NCI-H446 (cell line): ENCODE results near the gene THY1.
"Not testable (repeated sequence)": the region's sequence is repeated elsewhere in the genome, so short reads cannot be mapped to it uniquely, and the experiment has no call there.

Experiments used
- DNase-seq, 2 experiments: peaks; one replicate each; lab custom pipeline; 2025; lab: John Stamatoyannopoulos, UW

Gene THY1

DNA sequence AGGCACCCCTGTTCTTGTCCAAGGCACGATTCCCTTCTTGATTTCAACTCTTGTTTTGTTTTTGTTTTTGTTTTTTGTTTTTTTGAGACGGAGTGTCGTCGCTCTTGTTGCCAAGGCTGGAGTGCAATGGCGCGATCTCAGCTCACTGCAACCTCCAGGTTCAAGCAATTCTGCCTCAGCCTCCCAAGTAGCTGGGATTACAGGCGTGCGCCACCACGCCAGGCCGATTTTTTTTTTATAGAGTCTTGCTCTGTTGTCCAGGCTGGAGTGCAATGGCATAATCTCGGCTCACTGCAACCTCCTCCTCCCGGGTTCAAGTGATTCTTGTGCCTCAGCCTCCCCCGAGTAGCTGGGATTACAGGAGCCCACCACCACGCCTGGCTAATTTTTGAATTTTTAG is 40.5 kb downstream of the THY1 start:
- not testable (repeated sequence) for DNase-seq

DNA sequence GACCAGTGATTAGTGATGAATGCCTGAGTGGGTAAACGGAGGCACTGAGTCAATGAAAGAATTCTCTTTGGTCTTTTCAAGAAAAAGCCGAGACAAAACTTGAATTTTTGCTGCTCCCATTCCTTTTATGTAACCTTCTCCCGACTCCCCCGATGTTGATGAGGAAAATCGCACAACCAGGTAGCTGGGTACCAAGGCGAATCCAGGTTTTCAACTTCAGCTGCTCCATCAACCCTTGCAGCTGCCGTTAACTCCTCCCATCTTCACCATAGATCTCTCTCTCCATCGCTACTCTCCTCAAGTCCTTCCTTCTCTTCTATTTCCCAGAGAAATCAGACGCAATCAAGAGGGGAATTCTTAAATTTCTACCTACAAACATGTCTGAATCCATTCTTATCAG is 40.9 kb downstream of the THY1 start:
- DNase-seq: no peak

- peak; percentile 92 to 97 for DNase-seq
Measured at GRCh38 chr11:119381181-119381988, 41.6 kb downstream of the THY1 start, which contains the start of gene USP2. Gene USP2 (minus strand): TSS chr11:119381690. CDS start chr11:119373480, 8,210 bp downstream.

DNA sequence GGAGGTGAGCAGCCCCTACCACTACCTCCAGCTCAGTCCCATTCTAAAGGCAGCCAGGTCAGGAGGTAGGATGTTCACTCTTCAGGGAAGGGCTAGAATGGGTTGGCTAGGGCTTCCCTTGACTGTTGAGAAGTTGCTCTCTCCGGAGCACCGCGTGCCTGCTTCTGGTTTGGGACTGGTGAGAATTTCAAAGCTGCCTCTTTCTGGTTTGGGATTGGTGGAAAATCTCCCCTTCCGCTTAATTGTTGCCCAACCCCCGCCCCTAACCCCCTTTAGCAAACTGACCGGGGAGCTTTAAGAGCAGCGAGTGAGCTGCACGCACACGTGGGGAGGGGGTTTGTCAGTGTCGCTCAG is 42.2 kb downstream of the THY1 start:
- no peak for DNase-seq

GRCh38 chr11:119380160-119380826 is 42.7 kb downstream of the THY1 start:
- no peak for DNase-seq

GRCh38 chr11:119378851-119379465 is 44.0 kb downstream of the THY1 start:
- DNase-seq: no peak

DNA sequence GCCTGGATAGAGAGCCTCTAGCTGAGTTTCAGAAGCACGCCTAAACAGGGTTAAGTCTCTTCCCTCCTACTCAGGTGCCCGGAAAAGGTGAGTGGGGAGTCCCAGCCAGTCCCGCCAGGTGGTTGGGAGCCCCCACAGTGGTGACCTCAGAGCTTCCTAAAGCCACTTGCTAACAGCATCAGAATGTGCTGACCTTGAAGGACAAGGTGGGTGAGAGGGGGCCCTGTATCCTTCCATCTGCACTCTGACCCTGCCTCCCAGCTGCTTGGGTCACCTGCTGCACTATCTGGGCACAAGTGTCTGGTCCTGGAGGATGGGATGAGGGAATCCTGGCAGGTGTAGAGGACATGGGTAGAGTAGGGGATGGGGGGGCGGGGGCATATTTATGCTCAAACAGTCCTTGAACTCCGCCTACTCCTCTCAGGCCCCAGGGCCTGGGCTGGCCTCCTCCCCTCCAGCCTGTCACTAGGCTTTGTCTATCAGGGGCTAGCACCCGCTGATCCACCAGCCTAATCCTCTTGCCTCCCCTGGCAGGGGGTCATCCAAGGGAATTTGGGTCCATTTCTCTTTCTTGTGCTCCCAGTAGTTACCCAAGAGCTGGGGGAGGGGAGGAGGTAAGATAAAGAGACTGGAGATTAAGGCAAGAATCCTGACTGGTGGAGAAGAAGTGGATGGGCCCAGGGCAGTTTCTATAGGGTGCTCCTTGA is 44.9 kb downstream of the THY1 start:
- no peak for DNase-seq

- DNase-seq: no peak
Measured at GRCh38 chr11:119377112-119377901, 45.7 kb downstream of the THY1 start.

- DNase-seq: peak; percentile 27 to 68
Measured at GRCh38 chr11:119376197-119376847, 46.6 kb downstream of the THY1 start.

GRCh38 chr11:119375337-119376196 is 47.4 kb downstream of the THY1 start:
- DNase-seq: peak; percentile 73 to 85

DNA sequence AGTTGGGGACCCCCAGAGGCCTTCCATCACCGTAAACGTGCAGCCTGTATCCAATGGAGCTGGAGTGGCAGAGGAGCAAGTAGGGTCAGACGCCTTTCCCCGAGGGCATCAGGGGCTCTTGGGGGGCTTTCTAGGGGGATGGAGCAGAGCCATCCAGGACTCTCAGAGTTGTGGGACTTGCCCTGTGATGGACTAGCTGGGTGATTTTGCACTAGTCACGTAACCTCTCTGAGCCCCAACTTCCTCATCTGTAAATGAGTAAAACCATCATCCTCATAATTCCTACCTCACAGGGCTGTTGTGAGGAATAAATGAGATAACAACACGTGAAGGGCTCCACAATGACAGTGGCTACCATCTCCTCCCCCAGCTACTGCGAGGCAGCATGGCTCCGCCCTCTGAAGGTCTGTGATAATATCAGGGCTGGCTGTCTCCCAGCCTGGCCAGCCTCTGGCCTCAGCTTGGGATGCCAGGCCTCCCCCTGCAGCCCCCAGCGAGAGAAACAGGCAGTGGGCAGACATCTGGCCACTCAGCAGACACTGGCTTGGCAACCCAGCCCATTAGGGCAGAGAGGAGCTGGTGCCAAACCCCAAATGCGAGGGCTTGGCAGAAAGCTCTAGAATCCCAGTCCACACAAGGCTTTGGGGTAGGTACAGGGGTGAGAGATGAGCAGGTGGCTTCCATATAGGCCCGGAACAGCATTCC is 48.2 kb downstream of the THY1 start:
- DNase-seq: peak in 1 of 2 experiments; percentile 73

GRCh38 chr11:119373921-119374631 is 48.9 kb downstream of the THY1 start:
- peak; percentile 76 to 85 for DNase-seq

DNA sequence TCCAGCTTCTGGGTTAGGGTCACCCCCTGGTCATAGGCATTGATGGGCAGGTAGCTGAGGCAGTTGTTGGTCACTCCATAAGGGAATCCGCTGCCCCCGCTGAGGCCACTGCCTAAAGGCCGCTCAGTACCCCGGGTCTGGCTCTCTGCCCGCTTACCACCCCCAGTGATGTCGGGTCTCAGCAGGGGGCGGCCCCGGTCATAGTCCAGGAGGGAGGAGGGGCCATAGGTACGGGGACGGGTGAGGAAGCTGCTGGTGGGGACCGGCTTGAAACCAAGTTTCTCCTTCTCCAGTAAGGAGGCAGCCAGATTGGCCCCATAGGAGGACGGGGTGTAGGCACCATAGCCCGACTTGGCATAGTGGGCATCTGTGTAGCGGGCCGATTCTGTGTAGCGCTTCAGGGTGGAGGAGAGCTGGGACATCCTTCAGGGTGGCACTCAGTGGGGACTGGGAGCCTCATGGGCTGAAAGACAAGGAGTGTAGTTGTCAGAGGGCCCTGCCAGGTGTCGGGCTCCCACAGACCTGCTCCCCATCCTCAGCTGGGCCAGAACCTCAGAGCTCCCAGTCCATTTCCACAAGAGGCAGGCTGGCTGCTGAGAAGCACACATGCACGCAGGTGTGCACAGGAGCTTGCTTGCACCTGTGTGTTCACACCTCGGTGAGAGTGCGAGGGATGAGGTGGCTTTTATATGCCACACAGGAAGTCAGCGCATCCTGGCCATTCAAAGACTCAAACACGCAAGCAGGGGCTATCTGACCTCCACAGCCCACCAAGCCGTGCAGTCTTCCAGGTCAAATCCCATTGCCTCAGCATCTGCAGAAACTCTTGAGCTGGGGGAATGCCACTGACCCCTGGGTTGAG is 49.7 kb downstream of the THY1 start:
- no peak for DNase-seq

GRCh38 chr11:119372260-119373058 is 50.5 kb downstream of the THY1 start:
- peak in 1 of 2 experiments; percentile 24 for DNase-seq

GRCh38 chr11:119371778-119372182 is 51.2 kb downstream of the THY1 start:
- DNase-seq: peak; percentile 51 to 65

DNA sequence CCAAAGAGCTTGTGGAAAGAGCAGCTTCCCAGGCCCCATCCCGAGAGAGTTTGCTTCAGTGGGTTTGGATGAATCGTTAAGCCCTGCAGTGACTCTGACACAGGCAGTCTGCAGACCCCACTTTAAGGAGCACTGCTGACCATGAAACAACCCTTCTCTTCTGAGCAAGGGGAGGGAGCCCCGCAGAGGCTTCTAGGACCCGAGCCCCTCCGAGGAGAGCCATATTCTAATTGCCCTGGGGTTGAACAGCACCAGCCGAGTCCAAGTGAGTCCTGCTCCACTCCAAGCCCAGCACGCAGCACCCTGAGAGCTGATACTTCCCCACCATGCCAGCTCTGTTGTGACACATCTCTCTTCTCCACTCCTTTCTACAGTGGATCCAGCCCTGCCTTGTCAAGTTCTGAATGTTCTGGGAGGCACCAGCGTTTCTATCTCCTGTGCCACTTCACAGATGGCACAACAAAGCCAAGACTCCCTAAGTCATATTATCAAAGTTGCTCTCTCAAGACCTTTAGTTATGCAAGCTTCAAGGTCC is 51.8 kb downstream of the THY1 start:
- DNase-seq: no peak
